TTC549 (cell line): Measurements from ENCODE around the gene NT5DC2.

ENCODE experiments used
- FAIRE-seq: peaks from 2 replicates; lab custom pipeline; 2012; peaks lifted over from hg19 to GRCh38; lab: Jason Lieb, UNC

Gene NT5DC2

GRCh38 chr3:52533623-52534280, at the start of gene NT5DC2:
Gene NT5DC2 (minus strand): TSS chr3:52533857. CDS start chr3:52533737, 120 bp downstream.
- no peak for FAIRE-seq

GRCh38 chr3:52574056-52574965, 40.7 kb upstream of the NT5DC2 start:
- FAIRE-seq = no peak

- FAIRE-seq = no peak
Measured at GRCh38 chr3:52572221-52572620, 38.6 kb upstream of the NT5DC2 start.

GRCh38 chr3:52570076-52570475, 36.4 kb upstream of the NT5DC2 start:
- no peak for FAIRE-seq

GRCh38 chr3:52568069-52568468, 34.4 kb upstream of the NT5DC2 start:
- FAIRE-seq = no peak

- FAIRE-seq = no peak
Measured at GRCh38 chr3:52563984-52564383, 30.3 kb upstream of the NT5DC2 start.

- FAIRE-seq = no peak
Measured at GRCh38 chr3:52561028-52561747, 27.5 kb upstream of the NT5DC2 start.

- no peak for FAIRE-seq
Measured at GRCh38 chr3:52558436-52558835, 24.8 kb upstream of the NT5DC2 start.

GRCh38 chr3:52557011-52557960, 23.6 kb upstream of the NT5DC2 start:
- no peak for FAIRE-seq

GRCh38 chr3:52555056-52555455, 21.4 kb upstream of the NT5DC2 start:
- no peak for FAIRE-seq

- no peak for FAIRE-seq
Measured at GRCh38 chr3:52554026-52554755, 20.5 kb upstream of the NT5DC2 start.

GRCh38 chr3:52552089-52552488, 18.4 kb upstream of the NT5DC2 start:
- no peak for FAIRE-seq

- FAIRE-seq = no peak
Measured at GRCh38 chr3:52551118-52551517, 17.5 kb upstream of the NT5DC2 start.

- no peak for FAIRE-seq
Measured at GRCh38 chr3:52547143-52547542, 13.5 kb upstream of the NT5DC2 start.

- FAIRE-seq = no peak
Measured at GRCh38 chr3:52546111-52546901, 12.6 kb upstream of the NT5DC2 start.

GRCh38 chr3:52544937-52545336, 11.3 kb upstream of the NT5DC2 start:
- FAIRE-seq = no peak

- FAIRE-seq = no peak
Measured at GRCh38 chr3:52541050-52541449, 7.4 kb upstream of the NT5DC2 start.

GRCh38 chr3:52539010-52539653, 5.5 kb upstream of the NT5DC2 start:
- FAIRE-seq = no peak

GRCh38 chr3:52537726-52538421, 4.2 kb upstream of the NT5DC2 start:
- FAIRE-seq = no peak
